GM23248 (cell line): ENCODE data around the gene STAB2. TPM values are rescaled to one million over a fixed set of nuclear protein-coding genes. Genes with fewer than 3 reads are reported as not detected.

ENCODE experiments used
- DNase-seq: peaks from one replicate; pipeline ENCODE4 v3.0.0-alpha.2; 2015
- H2AFZ ChIP-seq: fragments of 200-600 bp; sonication (generic); 2 replicates; pipeline ENCODE4 v1.6.1; 2016; ENCODE audit warnings: antibody characterized with exemption
- H3F3A ChIP-seq: fragments of 200-600 bp; sonication (generic); 2 replicates; pipeline ENCODE4 v1.6.1; 2016; ENCODE audit warnings: mild to moderate bottlenecking, antibody characterized with exemption, mixed run types; ENCODE audit not compliant: insufficient read depth
- H3K27ac ChIP-seq: fragments of 200-600 bp; sonication (generic); 2 replicates; pipeline ENCODE4 v1.5.1; 2016; ENCODE audit warnings: mild to moderate bottlenecking
- H3K27me3 ChIP-seq: fragments of 200-600 bp; sonication (generic); replicated peaks from 2 replicates; pipeline ENCODE4 v1.6.1; 2016; ENCODE audit warnings: mild to moderate bottlenecking; ENCODE audit not compliant: insufficient read depth
- H3K36me3 ChIP-seq: fragments of 200-600 bp; sonication (generic); 2 replicates; pipeline ENCODE4 v1.6.1; 2016; ENCODE audit warnings: low read depth, mild to moderate bottlenecking
- H3K4me1 ChIP-seq: fragments of 200-600 bp; sonication (generic); 2 replicates; pipeline ENCODE4 v1.6.1; 2016; ENCODE audit warnings: mild to moderate bottlenecking; ENCODE audit not compliant: insufficient read depth
- H3K4me2 ChIP-seq: fragments of 200-600 bp; sonication (generic); one replicate; pipeline ENCODE4 v1.6.1; 2016; ENCODE audit warnings: mild to moderate bottlenecking; ENCODE audit not compliant: unreplicated experiment
- H3K4me3 ChIP-seq: fragments of 200-600 bp; sonication (generic); 2 replicates; pipeline ENCODE4 v1.5.1; 2016; ENCODE audit warnings: mild to moderate bottlenecking
- H3K79me2 ChIP-seq: fragments of 200-600 bp; sonication (generic); 2 replicates; pipeline ENCODE4 v1.6.1; 2016; ENCODE audit warnings: mild to moderate bottlenecking; ENCODE audit not compliant: insufficient read depth
- H3K9ac ChIP-seq: fragments of 200-600 bp; sonication (generic); 2 replicates; pipeline ENCODE4 v1.6.1; 2016; ENCODE audit warnings: mild to moderate bottlenecking
- H3K9me2 ChIP-seq: fragments of 200-600 bp; sonication (generic); 2 replicates; pipeline ENCODE4 v1.6.1; 2016; ENCODE audit warnings: mixed run types, mild to moderate bottlenecking, moderate library complexity; ENCODE audit not compliant: insufficient read depth
- H3K9me3 ChIP-seq: fragments of 200-600 bp; sonication (generic); one replicate; pipeline ENCODE4 v1.6.1; 2017; ENCODE audit warnings: low read depth
- H4K20me1 ChIP-seq: fragments of 200-600 bp; sonication (generic); 2 replicates; pipeline ENCODE4 v1.6.0; 2016; ENCODE audit not compliant: insufficient read depth
- EZH2 ChIP-seq: fragments of 200-600 bp; sonication (generic); IDR thresholded peaks from 2 replicates; pipeline ENCODE4 v1.6.1; 2018; ENCODE audit warnings: antibody characterized with exemption, mild to moderate bottlenecking; ENCODE audit not compliant: insufficient read depth, poor library complexity, severe bottlenecking
- EZH2phosphoT487 ChIP-seq: fragments of 200-600 bp; sonication (generic); IDR thresholded peaks from 2 replicates; pipeline ENCODE4 v1.6.1; 2018; ENCODE audit warnings: antibody characterized with exemption, moderate library complexity, mild to moderate bottlenecking, low read depth; ENCODE audit not compliant: insufficient read depth
- WGBS, 2 experiments: methylation state at CpG; one replicate each; pipeline ENCODE4 v1.1.6; 2015 to 2017; ENCODE audit warnings: low lambda C conversion rate in 2 of 2, low coverage in 1 of 2; ENCODE audit errors: missing lambda C conversion rate in 2 of 2; 5-methylcytosine and 5-hydroxymethylcytosine counted together
- in situ Hi-C: fragments of 300-500 bp; cut with MboI; formaldehyde crosslinking; loops from 2 replicates; pipeline ENCODE4 v1.15.0; 2020
- polyA plus RNA-seq: library from polyadenylated mRNA; unstranded; fragments of >200 nt; fragmentation: Nextera tagmentation; extraction: Ambion mirVana; gene quantifications from 2 replicates; pipeline ENCODE4 v1.2.1, GENCODE V29; 2016
- total RNA-seq: library from RNA; depleted of rRNA; stranded (reverse); fragments of >200 nt; shearing (Covaris generic); gene quantifications from 2 replicates; pipeline ENCODE4 v1.2.3, GENCODE V29; 2014

Gene STAB2
- total and polyA plus RNA-seq, 2 experiments from 2014 or later, result not detected

DNA sequence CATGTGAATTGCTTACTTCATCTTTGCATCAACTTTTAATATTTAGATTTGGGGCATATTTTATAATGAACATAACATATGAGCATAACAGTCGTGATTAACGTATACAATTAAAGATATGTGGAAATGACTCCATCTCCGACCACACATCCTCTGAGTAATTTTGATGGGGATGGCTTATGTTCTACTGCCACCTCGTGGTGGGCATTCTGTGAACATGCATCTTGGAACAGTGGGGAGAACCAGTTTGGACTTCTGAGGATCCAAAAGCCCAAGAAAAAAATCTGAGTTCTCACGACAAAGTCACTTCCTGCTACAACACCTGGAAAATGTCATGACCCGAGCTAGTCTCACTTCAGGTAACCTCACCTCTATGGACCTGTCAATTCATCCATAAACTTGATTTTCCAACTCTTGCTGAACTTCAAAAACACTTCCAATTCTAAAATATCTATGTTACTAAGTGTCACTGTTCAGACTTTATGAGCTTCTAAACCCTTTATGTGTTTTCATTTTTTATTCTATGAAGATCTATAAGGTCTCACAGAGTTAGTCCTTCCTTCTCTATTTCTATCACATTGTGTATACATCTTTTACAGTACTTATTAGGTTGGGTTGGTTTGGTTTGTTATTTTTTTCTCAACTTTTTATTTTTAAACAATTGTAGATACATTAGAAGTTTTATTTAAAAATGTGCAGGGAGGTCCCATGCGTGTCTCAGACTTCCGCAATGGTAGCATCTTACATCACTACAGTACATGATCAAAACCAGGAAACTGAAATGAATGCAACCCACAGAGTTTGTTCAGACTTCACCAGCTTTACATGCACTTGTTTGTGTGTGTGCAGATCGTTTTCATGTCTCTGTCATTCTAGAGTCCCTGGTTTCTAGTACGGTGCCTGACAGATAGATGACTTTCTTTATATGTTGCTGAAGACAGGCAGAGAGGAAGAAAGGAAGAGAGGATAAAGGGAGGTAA, 38.2 kb upstream of the STAB2 start:
- no peak overlapping the region for H3K4me3 ChIP-seq
- no peak for TF ChIP-seq EZH2
- TF ChIP-seq EZH2phosphoT487, result no peak
- H3K4me2 ChIP-seq, result no peak overlapping the region
- 15 to 22% methylated on average over 10 of the region's 10 CpGs for WGBS, 2 experiments
- no peaks in the 10 kb centered on the region for H3K9me3 ChIP-seq
- no peaks in the 10 kb centered on the region for H4K20me1 ChIP-seq
- in situ Hi-C loops, result loop anchor here (10.0 kb wide), 1 partner anchor 664 kb away; no protein-coding TSS in a partner anchor
- H3K9me2 ChIP-seq, result no peaks in the 10 kb centered on the region
- H3K36me3 ChIP-seq, result no peaks in the 10 kb centered on the region
- no peaks in the 10 kb centered on the region for H3F3A ChIP-seq
- H3K79me2 ChIP-seq, result no peaks in the 10 kb centered on the region
- H3K4me1 ChIP-seq, result no peaks in the 10 kb centered on the region
- H3K27ac ChIP-seq, result no peak overlapping the region
- DNase-seq, result peak; percentile 80
- no peak overlapping the region for H3K9ac ChIP-seq
- H3K27me3 ChIP-seq, result peaks cover 5% of the 10 kb centered on the region; the same call in 1 of the 2 replicates
- H2AFZ ChIP-seq, result no peak overlapping the region

DNA sequence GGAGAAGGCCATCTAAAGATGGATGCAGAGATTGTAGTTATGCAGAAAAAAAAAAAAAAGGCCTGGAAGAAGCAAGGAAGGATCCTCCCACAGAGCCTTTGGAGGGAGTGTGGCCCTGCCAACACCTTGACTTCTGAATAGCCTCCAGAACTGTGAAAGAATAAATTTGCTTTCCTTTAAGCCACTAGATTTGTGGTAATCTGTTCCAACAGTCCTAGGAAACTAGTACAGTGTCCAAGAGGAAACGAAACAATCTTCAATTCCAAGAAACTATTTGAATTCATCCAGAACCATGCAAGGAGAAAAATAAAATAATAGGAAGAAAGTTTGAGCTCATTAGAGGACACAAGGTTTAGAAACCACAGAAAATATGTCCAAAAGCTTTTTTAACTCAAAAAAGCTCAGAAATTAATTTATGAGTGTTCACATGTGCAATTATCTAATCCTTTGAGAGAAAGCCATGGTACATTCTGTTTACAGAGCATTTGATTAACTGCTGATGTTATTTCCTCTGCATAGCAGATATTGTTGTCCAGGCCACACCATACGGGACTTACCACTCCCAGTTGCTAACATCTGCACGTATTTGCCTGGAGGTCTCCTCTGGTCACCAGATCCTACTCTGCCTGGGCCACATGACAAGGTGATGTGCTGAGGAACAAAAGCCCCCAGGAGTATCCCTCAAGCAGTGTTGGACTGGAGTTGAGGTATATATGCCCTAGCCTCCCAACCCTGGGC, 30.0 kb upstream of the STAB2 start:
- no peak overlapping the region for H3K4me2 ChIP-seq
- H3K36me3 ChIP-seq, result no peaks in the 10 kb centered on the region
- 68 to 72% methylated on average over 3 of the region's 3 CpGs for WGBS, 2 experiments
- H3K79me2 ChIP-seq, result no peaks in the 10 kb centered on the region
- H3K9me3 ChIP-seq, result no peaks in the 10 kb centered on the region
- no peak for DNase-seq
- in situ Hi-C loops, result loop anchor here (5.0 to 25.0 kb wide), 2 partner anchors 610 to 1620 kb away; no protein-coding TSS in a partner anchor
- H4K20me1 ChIP-seq, result no peaks in the 10 kb centered on the region
- peaks cover 22% of the 10 kb centered on the region for H3K4me1 ChIP-seq
- no peak overlapping the region for H3K9ac ChIP-seq
- no peak overlapping the region for H2AFZ ChIP-seq
- H3K27ac ChIP-seq, result no peak overlapping the region
- H3K4me3 ChIP-seq, result no peak overlapping the region
- no peaks in the 10 kb centered on the region for H3K27me3 ChIP-seq
- H3F3A ChIP-seq, result peaks cover 18% of the 10 kb centered on the region
- TF ChIP-seq EZH2phosphoT487, result no peak
- H3K9me2 ChIP-seq, result no peaks in the 10 kb centered on the region

DNA sequence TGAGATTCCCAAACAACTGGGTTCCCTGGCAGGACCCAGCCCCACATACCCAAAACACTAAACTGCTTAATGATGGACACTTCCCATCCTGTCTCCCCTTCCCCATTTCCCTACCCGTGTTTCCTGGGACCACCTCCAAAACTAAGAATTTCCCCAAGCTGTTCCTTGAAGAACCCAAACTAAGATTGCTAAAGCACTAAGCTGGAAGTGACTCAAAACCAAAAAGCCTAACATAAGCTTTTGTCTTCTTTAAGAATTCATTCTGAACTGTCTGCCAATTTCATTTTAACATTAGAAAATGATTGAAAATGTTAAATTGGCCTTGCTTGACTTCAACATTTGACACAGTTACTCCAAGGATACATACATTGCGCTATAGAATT, 29.5 kb upstream of the STAB2 start:
- in situ Hi-C loops, result loop anchor here (5.0 to 25.0 kb wide), 2 partner anchors 610 to 1620 kb away; no protein-coding TSS in a partner anchor
- peaks cover 18% of the 10 kb centered on the region for H3F3A ChIP-seq

DNA sequence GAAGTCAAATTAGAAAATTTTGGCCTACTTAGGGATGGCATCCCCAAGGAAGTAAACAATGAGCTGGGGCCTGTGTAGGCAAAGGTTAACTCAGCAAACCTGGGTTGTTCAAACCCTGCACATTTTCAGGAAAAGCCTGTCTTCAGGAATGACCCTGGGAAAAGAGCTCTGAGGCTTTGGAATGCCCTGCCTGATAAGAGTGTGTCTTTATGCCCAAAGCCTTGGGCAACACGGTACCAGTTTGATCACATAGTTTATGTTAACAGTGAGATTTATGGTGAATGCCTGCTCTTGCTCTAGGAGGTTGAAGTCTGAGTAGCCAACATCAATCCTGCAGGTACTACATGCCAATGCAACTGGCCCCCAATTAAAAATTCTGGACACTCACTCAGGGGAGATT, 28.2 kb upstream of the STAB2 start:
- Histone ChIP-seq H4K20me1 (no peaks in the 10 kb centered on the region), H3K4me1 (peaks cover 22% of the 10 kb centered on the region), H3K9me3 (no peaks in the 10 kb centered on the region), H3K9ac (no peak overlapping the region), H2AFZ (no peak overlapping the region), H3K9me2 (no peaks in the 10 kb centered on the region), H3F3A (peaks cover 18% of the 10 kb centered on the region), H3K4me2 (no peak overlapping the region), H3K4me3 (no peak overlapping the region), H3K36me3 (no peaks in the 10 kb centered on the region), H3K27me3 (no peaks in the 10 kb centered on the region), H3K27ac (no peak overlapping the region), H3K79me2 (no peaks in the 10 kb centered on the region)
- WGBS, 2 experiments, result 86 to 94% methylated on average over 1 of the region's 1 CpG
- DNase-seq, result no peak
- in situ Hi-C loops, result loop anchor here (5.0 to 25.0 kb wide), 2 partner anchors 612 to 1622 kb away; no protein-coding TSS in a partner anchor
- TF ChIP-seq EZH2phosphoT487 (no peak), EZH2 (no peak)

More for the DNA sequence above, 29.5 kb upstream of the STAB2 start:
- no peaks in the 10 kb centered on the region for H3K9me3 ChIP-seq
- 48% methylated on average over 2 of the region's 2 CpGs for WGBS, 2 experiments
- no peaks in the 10 kb centered on the region for H3K27me3 ChIP-seq
- peaks cover 22% of the 10 kb centered on the region for H3K4me1 ChIP-seq
- H4K20me1 ChIP-seq, result no peaks in the 10 kb centered on the region
- H3K36me3 ChIP-seq, result no peaks in the 10 kb centered on the region
- DNase-seq, result no peak
- H3K9me2 ChIP-seq, result no peaks in the 10 kb centered on the region
- no peak overlapping the region for H3K27ac ChIP-seq
- no peak overlapping the region for H3K9ac ChIP-seq
- H2AFZ ChIP-seq, result no peak overlapping the region
- H3K4me3 ChIP-seq, result no peak overlapping the region
- no peak overlapping the region for H3K4me2 ChIP-seq
- TF ChIP-seq EZH2phosphoT487 (no peak), EZH2 (no peak)
- no peaks in the 10 kb centered on the region for H3K79me2 ChIP-seq
